ENCODE measurements around the gene BCKDHA.
"Not testable (repeated sequence)": the region's sequence is repeated elsewhere in the genome, so short reads cannot be mapped to it uniquely, and the experiment has no call there.

The BCKDHA gene

GRCh38 chr19:41452584-41453275, 55.1 kb downstream of the BCKDHA start:
- DNase-seq = no peak

GRCh38 chr19:41455936-41456335, 58.3 kb downstream of the BCKDHA start:
- no peak for DNase-seq

GRCh38 chr19:41456342-41456918, 58.8 kb downstream of the BCKDHA start:
- no peak for DNase-seq

- DNase-seq = no peak
Observed at GRCh38 chr19:41457241-41457640, 59.6 kb downstream of the BCKDHA start.

GRCh38 chr19:41462497-41462896, 64.9 kb downstream of the BCKDHA start:
- no peak for DNase-seq

- not testable (repeated sequence) for DNase-seq
Observed at GRCh38 chr19:41463257-41464256, 65.9 kb downstream of the BCKDHA start.
